ENCODE measurements around the gene COL9A3.

Gene COL9A3

GRCh38 chr20:62797671-62798532, 18.9 kb upstream of the COL9A3 start:
- no peak for DNase-seq

DNA sequence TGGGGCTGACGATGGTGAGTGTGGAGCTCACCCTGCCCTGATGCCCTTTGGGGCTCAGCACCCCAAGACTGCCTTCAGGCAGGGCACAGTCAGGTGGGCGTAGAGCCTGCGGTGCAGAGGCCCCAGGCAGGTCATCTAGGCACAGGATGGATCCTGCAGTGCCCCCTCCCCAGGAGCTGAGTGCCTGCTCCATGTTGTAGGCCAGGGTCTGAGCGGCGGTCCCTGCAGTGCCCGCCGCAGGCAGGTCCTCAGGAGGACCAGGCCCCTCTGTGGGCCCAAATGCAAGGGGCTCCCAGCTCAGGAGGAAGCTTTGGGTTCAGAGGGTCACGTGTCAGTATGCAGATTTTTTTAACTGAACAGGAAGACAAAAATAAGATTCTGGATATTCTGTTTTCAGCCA, 17.8 kb upstream of the COL9A3 start:
- no peak for DNase-seq

- no peak for DNase-seq
Measured at GRCh38 chr20:62799459-62799858, 17.4 kb upstream of the COL9A3 start.

DNA sequence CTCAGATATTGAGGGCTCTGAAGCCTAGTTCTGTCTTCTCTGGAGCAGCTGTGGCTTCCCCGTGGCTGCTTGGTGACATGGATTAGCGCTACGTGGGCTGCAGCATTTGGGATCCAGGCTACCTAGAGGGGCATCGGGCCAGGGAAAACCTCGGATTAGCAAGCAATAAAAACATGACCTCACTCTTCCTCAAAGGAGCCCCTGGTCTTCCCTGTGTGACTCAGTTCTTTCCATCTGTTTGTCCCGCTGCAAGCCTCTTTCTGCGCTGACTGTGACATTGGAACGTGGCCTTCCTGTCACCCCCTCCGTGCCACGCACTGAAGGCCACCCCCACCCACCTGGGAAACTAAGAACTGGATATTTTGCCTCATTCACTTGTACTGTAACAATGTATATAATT, 17.0 kb upstream of the COL9A3 start:
- DNase-seq: no peak

DNA sequence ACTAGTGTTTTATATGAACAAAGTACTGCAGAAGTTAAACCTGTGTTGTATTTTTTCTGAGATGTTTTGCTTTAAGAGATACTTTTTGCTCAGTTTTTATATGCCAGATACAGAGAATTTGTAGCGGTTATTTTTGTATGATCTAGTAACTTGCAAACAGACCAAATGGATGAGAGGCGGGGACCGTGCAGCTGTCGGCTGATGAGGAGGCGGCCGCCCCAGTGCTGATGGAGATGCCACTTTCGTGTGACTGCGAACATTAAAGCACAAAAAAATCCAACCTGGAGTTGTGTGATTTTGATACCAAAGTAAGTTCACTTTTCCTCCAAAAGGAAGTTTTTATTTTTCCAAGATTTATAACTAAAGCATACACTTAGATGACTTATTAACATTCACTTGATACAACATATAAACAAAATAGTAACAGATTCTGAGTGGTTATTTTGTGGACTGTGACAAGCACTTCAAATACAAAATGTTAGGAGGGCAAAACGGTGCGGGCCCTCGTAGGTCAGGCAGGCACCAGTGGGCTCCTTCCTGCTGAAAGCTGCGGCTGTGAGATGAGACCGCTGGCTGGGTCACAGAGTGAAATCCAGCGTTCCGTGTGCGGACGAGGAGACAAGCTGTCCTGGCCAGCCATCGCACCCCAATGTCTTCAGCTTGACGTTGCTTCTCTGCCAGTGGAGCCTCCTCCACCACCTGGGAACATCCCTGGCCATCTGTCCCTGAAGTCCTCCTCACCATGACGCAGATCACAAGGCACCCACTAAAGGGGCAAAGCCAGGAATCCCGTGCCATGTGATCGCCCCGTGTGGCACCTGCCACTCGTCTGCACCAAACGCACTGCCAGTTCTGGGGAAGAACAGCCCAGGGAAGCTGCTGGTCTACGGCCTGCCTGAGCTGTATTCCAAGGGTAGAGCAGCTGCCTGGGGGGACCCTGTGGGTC, 16.3 kb upstream of the COL9A3 start:
- no peak for DNase-seq

DNA sequence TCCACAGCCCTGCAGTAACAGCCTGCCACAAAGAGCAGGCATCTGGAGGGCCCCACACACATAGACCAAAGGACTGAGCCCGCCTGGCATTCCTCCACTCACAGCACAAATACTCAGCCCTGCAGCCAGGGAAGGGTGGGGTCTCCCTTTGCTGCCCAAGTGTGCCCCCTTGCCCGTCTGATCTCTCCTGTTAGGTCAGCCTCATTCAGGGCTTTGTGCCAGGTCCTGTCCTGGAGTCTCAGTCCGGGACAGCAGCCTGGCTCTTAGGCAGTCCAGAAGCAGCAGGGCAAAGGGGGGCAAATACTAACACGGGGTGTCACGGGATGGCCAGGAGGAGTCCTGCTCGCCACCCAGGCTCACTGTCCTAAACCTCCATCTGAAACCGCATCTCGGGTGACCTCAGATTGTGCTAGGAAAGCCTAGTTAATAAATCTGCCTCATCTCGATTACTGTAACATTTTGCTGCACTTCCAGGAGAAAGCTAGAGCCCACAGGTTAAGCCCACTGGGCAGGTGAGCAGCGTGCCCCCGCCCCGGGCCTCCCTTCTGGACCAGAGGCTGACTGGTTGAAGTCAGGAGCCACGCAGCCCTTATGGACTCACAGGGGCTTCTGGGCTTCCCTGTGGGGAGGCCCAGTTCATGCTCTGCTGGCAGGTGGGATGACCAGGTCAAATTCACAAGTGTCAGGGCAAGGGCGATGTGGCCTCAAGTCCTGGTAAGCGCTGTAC, 15.4 kb upstream of the COL9A3 start:
- DNase-seq: no peak

- no peak for DNase-seq
Measured at GRCh38 chr20:62802026-62802712, 14.7 kb upstream of the COL9A3 start.

DNA sequence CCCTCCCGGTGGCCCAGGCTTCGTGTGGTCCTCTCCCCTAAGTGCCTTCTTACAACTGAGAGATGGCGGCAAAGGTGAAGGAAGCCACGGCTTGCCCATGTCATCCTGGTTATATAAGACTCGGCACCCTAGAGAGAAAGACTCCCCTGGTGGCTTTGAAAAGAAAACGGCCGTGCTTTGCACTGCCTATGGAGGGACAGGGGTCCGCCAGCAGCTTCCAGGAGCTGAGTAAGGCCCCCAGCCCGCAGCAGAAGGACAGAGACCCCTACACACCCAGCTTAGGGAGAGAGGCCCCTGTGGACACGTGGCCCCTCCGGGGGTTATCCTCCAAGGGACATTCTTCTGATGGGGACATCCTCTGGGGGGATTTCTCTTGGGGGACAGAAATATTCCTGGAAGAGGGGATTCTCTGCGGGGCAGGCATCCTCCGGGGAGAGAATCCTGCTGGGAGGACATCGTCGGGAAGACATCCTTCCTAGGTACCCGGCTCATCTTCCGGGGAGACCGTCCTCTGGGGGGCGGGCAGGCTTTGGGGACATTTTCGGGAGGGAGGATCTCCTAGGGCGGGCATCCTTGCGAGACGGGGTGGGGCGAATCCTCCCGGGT, 12.7 kb upstream of the COL9A3 start:
- DNase-seq: no peak

DNA sequence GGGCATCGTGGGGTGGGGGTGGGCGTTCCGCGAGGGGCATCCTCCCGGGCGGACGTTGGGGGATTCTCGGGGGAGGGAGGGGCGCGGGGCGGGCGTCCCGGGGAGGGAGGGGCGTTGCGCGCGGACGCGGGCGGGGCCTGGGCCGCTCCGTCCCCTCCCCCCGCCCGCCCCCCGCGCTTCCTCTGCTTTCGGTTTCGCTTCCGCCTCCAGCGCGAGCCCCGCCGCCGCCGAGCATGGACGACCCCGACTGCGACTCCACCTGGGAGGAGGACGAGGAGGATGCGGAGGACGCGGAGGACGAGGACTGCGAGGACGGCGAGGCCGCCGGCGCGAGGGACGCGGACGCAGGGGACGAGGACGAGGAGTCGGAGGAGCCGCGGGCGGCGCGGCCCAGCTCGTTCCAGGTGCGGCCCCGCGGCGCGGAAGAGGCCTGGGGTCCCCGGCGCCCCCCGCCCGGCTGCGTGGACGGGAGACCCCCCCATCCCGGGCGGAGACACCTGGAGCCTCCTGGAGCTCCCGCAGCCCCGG, 12.2 kb upstream of the COL9A3 start, which contains the start of gene OGFR:
TSS of gene OGFR (plus strand) at position 209 of the 528 bp plus-strand sequence. CDS start at position 234, 25 bp downstream.
- peak in 1 of 2 experiments; percentile 68 for DNase-seq

DNA sequence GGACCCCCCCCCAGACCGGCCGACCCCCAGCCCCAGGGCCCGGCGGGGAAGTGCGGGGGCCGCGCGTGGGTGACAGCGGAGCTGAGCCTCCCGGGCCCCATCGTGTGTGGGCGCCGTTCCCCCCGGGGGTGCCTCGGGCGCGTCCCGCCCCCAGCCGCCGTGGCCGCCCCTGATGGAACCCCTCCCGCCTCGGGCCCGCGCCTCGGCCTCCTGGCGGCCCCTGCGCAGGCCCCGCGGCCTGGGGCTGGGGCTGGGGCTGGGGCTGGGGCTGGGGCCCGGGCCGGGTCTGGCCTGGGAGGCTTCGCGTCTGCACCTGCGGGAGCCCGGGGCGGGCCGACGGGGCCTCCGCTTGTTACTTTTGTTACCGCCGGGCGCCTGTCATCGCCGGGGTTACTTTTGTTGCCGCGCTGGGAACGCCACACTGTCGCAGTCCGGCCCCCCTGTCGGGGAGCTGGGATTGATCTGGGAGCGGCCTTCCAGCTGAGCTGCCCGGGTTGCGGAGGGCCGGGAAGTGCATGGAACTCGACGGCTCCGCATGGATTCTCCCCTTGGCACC, 11.6 kb upstream of the COL9A3 start:
- DNase-seq: no peak

DNA sequence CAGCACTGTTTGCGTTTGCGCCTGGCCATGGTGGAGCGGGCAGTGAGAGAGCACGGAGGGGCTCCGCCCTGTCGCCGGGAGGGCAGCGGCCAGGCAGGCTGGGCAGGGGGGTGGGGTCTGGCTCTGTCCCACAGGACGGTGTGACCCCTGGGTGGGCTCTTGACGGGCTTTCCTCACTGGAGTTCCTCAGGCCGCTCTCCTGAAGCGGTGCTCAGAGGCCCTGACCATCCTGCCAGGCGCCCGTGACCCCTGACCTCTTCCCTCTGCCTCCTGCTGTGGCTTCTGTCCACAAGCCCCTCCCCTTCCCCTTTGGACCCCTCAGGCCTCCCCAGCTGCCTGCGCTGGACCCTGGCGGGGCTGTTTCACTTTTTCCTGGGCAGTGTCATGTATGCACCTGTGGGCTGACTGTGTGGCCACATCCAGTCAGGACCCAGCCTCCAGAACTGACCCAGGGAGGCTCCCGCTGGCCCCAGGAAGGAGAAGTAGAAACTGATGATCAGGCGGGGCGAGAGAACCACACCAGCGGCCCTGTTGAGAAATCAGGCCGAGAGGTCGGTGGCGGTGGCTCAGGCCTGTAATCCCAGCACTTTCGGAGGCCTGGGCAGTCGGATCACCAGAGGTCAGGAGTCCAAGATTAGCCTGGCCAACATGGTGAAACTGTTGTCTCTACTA, 11.0 kb upstream of the COL9A3 start:
- DNase-seq: no peak

GRCh38 chr20:62806383-62807050, 10.3 kb upstream of the COL9A3 start:
- DNase-seq: no peak

GRCh38 chr20:62807444-62808210, 9.2 kb upstream of the COL9A3 start:
- DNase-seq: no peak

DNA sequence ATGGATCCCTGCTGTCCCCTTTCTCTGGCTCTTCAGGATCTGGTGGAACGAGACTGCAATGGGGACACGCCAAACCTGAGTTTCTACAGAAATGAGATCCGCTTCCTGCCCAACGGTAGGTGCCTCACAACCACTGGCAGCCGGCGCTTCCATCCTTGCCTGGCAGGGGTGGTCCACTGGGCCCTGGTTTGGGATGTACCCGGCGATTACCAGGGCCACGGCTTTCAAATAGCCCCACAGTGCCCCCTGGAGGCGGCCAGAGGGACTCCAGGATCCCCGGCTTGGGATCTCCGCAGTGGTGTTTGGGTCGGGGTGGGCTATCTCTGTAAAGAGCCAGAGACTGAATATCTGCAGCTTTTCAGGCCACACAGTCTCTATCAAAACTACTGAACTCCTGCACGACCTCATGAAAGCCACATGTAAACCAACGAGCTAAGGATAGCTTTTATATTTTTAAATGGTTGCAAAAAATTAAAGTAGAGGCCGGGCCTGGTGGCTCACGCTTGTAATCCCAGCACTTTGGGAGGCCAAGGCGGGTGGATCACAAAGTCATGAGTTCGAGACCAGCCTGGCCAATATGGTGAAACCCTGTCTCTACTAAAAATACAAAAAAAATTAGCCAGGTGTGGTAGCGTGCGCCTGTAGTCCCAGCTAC, 8.5 kb upstream of the COL9A3 start:
- DNase-seq: peak; percentile 32 to 59

DNA sequence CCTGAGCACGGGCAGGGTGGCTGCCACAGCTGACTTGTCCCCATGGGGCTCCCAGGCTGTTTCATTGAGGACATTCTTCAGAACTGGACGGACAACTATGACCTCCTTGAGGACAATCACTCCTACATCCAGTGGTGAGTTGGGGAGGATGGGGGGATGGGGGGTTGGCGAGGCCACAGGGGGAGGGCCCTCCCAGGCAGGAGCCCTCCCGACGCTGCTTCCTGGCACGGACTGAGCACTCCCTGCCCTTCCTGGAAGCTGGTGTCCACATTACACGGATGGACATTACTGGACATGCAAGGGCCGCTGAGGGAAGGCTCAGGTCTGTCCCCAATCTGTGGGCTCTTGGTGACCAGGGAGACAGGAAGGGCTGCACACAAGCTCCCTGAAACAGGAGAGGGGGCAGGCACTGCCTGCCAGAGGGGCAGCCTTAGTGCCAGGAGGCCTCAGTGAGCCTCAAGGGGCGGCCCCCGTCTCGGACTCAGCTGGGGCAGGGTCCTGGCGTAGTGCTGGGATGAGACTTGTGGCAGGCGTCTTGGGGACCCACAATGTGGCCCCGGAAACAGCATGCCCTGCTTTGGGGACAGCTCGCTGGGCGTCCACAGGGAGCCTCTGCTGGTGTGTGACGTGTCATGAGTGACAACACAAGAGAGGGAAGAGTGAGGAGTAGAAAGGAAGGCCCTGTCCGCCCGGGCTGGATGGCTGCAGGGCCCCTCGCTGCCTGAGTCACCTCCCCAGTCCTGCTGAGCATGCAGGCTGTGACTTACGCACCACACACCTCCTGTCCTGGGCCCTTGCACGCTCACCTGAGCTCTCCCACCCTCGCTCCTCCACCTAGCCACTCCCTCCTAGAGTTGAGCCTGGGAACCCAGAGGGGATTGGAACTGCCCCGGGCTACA, 7.1 kb upstream of the COL9A3 start:
- no peak for DNase-seq

GRCh38 chr20:62811320-62811719, 5.5 kb upstream of the COL9A3 start:
- no peak for DNase-seq

GRCh38 chr20:62811720-62812119, 5.1 kb upstream of the COL9A3 start:
- DNase-seq: no peak

All from NCI-H1930 (cell line).